22Rv1 (cell line): ENCODE results near the gene ACOT12.

Experiments
- CTCF ChIP-seq: fragments of 450-650 bp; IDR thresholded peaks from 2 replicates; pipeline ENCODE4 v1.5.1; 2017; ENCODE audit warnings: mild to moderate bottlenecking
- ZFX ChIP-seq: fragments of 450-650 bp; IDR thresholded peaks from 2 replicates; pipeline ENCODE4 v1.6.1; 2017; ENCODE audit warnings: antibody characterized with exemption, borderline replicate concordance

- TF ChIP-seq CTCF (no peak), ZFX (no peak)
These were observed 101.8 kb downstream of the ACOT12 start for GRCh38 chr5:81292130-81292529.
